Measurements from ENCODE around the gene FBXL16. TPM values are rescaled to one million over a fixed set of nuclear protein-coding genes. Genes with fewer than 3 reads are reported as not detected.

FBXL16 gene
- polyA plus RNA-seq, 1 donor from 2014 or later: 3.4 TPM

DNA sequence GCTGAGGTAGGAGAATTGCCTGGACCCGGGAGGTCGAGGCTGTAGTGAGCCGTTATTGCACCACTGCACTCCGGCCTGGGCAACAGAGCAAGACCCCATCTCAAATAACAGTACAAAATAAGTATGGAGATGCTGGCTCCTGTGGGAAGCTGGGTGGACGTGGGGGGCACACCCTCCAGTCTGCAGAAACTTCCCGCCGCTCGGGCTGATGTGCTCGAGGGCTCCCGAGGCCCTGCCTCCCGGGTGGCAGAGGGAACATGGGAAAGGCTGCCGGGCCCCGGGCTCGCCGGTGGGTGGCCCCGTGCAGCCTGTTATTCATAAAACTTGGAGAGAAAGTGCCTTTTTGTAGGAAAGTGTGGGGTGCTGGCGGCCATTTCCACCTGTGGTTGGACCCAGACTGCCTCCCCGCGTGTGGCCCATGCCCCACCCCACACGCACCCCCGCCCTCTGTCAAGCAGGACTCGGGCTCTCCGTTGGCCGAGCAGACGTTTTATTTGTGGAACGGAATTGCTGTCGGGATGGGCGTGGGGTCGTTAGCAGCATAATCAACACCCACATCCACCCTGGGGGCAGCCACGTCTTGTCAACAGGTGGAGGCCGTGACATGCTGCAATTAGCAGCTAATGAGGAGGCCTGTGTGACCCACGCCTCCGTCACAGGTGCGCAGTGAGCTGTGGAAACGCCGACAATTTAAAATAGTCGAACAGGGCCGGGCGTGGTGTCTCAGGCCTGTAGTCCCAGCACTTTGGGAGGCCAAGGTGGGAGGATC lies 42.6 kb upstream of the FBXL16 start:
- Histone ChIP-seq H3K4me2 (ENCODE audit: low read length) (no peak overlapping the region), H3K27ac (ENCODE audit: low read length) (no peak overlapping the region), H3K9me3 (ENCODE audit: low read length) (no peaks in the 10 kb centered on the region), H3F3A (ENCODE audit: insufficient read depth, low read length, poor library complexity, severe bottlenecking) (no peaks in the 10 kb centered on the region), H3K9me2 (ENCODE audit: insufficient read depth, low read length) (no peaks in the 10 kb centered on the region), H3K27me3 (ENCODE audit: insufficient read depth, low read depth, low read length) (no peaks in the 10 kb centered on the region), H3K36me3 (ENCODE audit: insufficient read depth, low read length) (no peaks in the 10 kb centered on the region), H3K79me2 (replicated peaks; ENCODE audit: insufficient read depth, low read length) (no peaks in the 10 kb centered on the region), H4K20me1 (ENCODE audit: insufficient read depth) (no peaks in the 10 kb centered on the region), H3K9ac (ENCODE audit: low read length) (no peak overlapping the region), H2AFZ (ENCODE audit: low read depth, low read length) (no peak overlapping the region), H3K4me3 (ENCODE audit: low read length) (no peak overlapping the region)
- TF ChIP-seq EP300 (conservative IDR thresholded peaks at IDR 0.05; ENCODE audit: poor library complexity, severe bottlenecking) (no peak), TAF1 (IDR thresholded peaks at IDR 0.05; ENCODE audit: low read depth) (no peak), RAD21 (conservative IDR thresholded peaks at IDR 0.05) (no peak), POLR2AphosphoS5 (IDR thresholded peaks at IDR 0.05) (no peak), CTCF (IDR thresholded peaks at IDR 0.05; ENCODE audit: poor library complexity, severe bottlenecking) (no peak), MXI1 (conservative IDR thresholded peaks at IDR 0.05; ENCODE audit: poor library complexity, severe bottlenecking) (no peak), SMC3 (conservative IDR thresholded peaks at IDR 0.05; ENCODE audit: poor library complexity) (no peak), EZH2 (IDR thresholded peaks at IDR 0.05; ENCODE audit: borderline replicate concordance, insufficient read depth, low read length, poor library complexity, severe bottlenecking) (no peak)
- TF ChIP-seq, protein P1, sequence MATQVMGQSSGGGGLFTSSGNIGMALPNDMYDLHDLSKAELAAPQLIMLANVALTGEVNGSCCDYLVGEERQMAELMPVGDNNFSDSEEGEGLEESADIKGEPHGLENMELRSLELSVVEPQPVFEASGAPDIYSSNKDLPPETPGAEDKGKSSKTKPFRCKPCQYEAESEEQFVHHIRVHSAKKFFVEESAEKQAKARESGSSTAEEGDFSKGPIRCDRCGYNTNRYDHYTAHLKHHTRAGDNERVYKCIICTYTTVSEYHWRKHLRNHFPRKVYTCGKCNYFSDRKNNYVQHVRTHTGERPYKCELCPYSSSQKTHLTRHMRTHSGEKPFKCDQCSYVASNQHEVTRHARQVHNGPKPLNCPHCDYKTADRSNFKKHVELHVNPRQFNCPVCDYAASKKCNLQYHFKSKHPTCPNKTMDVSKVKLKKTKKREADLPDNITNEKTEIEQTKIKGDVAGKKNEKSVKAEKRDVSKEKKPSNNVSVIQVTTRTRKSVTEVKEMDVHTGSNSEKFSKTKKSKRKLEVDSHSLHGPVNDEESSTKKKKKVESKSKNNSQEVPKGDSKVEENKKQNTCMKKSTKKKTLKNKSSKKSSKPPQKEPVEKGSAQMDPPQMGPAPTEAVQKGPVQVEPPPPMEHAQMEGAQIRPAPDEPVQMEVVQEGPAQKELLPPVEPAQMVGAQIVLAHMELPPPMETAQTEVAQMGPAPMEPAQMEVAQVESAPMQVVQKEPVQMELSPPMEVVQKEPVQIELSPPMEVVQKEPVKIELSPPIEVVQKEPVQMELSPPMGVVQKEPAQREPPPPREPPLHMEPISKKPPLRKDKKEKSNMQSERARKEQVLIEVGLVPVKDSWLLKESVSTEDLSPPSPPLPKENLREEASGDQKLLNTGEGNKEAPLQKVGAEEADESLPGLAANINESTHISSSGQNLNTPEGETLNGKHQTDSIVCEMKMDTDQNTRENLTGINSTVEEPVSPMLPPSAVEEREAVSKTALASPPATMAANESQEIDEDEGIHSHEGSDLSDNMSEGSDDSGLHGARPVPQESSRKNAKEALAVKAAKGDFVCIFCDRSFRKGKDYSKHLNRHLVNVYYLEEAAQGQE (IDR thresholded peaks at IDR 0.05; ENCODE audit: borderline replicate concordance): no peak

DNA sequence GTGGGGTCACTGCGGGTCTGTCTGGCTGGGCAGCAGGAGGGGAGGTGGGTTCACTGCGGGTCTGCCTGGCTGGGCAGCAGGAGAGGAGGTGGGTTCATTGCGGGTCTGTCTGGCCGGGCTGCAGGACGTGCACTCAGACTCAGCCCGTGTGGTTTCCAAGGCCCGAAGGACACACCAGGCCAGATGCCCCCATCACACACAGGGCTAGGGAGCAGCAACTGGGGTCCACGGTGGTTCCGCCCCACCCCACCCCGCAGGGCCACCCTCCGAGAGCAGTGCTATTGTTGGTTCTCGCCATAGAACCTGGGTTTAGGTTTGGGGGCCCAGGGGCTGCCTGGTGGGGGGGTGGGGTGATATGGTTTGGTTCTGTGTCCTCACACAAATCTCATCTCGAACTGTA lies 41.0 kb upstream of the FBXL16 start:
- H3K27me3 ChIP-seq (ENCODE audit: insufficient read depth, low read depth, low read length): no peaks in the 10 kb centered on the region
- no peaks in the 10 kb centered on the region for H3F3A ChIP-seq (ENCODE audit: insufficient read depth, low read length, poor library complexity, severe bottlenecking)
- no peaks in the 10 kb centered on the region for H4K20me1 ChIP-seq (ENCODE audit: insufficient read depth)
- H3K9ac ChIP-seq (ENCODE audit: low read length): no peak overlapping the region
- TF ChIP-seq MXI1 (conservative IDR thresholded peaks at IDR 0.05; ENCODE audit: poor library complexity, severe bottlenecking) (no peak), RAD21 (conservative IDR thresholded peaks at IDR 0.05) (no peak), TAF1 (IDR thresholded peaks at IDR 0.05; ENCODE audit: low read depth) (no peak), SMC3 (conservative IDR thresholded peaks at IDR 0.05; ENCODE audit: poor library complexity) (no peak), EP300 (conservative IDR thresholded peaks at IDR 0.05; ENCODE audit: poor library complexity, severe bottlenecking) (no peak), CTCF (IDR thresholded peaks at IDR 0.05; ENCODE audit: poor library complexity, severe bottlenecking) (no peak), POLR2AphosphoS5 (IDR thresholded peaks at IDR 0.05) (no peak), EZH2 (IDR thresholded peaks at IDR 0.05; ENCODE audit: borderline replicate concordance, insufficient read depth, low read length, poor library complexity, severe bottlenecking) (no peak)
- TF ChIP-seq, protein P1 (IDR thresholded peaks at IDR 0.05; ENCODE audit: borderline replicate concordance): no peak
- H3K9me2 ChIP-seq (ENCODE audit: insufficient read depth, low read length): no peaks in the 10 kb centered on the region
- no peak overlapping the region for H3K27ac ChIP-seq (ENCODE audit: low read length)
- no peak overlapping the region for H3K4me3 ChIP-seq (ENCODE audit: low read length)
- no peaks in the 10 kb centered on the region for H3K9me3 ChIP-seq (ENCODE audit: low read length)
- no peaks in the 10 kb centered on the region for H3K36me3 ChIP-seq (ENCODE audit: insufficient read depth, low read length)
- no peak overlapping the region for H2AFZ ChIP-seq (ENCODE audit: low read depth, low read length)
- no peaks in the 10 kb centered on the region for H3K79me2 ChIP-seq (replicated peaks; ENCODE audit: insufficient read depth, low read length)
- H3K4me2 ChIP-seq (ENCODE audit: low read length): no peak overlapping the region
